Activated naive CD8-positive, alpha-beta T cell treated with anti-CD3 and anti-CD28 coated beads, Interleukin-2, amount 10 ng/mL, durations not matched to agents 7 days and 5 days (primary cell): ENCODE results near the gene ZDHHC11. TPM values are rescaled to one million over a fixed set of nuclear protein-coding genes. Genes with fewer than 3 reads are reported as not detected.
"Not testable (repeated sequence)": the region's sequence is repeated elsewhere in the genome, so short reads cannot be mapped to it uniquely, and the experiment has no call there.

Source experiments
- ATAC-seq: fragments of 150-1000 bp; cut with Tn5 transposase; one replicate; pipeline ENCODE4 v1.10.0; 2021; ENCODE audit warnings: low read depth, moderate library complexity
- POLR2A ChIA-PET: fragments of 350-600 bp; sonication (Branson Sonifier 250); formaldehyde crosslinking; loops from one replicate; lab custom pipeline; 2021; ENCODE audit warnings: antibody characterized with exemption; lab: Charles Lee
- DNase-seq: peaks from one replicate; pipeline ENCODE4 v3.0.0; 2021
- H3K27ac Mint-ChIP-seq: one replicate; pipeline ENCODE4 v1.8.0; 2022; ENCODE audit warnings: mild to moderate bottlenecking, mixed read lengths
- H3K27me3 Mint-ChIP-seq: one replicate; pipeline ENCODE4 v1.8.0; 2022; ENCODE audit warnings: mild to moderate bottlenecking, moderate library complexity, mixed read lengths
- H3K36me3 Mint-ChIP-seq: one replicate; pipeline ENCODE4 v1.8.0; 2021; ENCODE audit warnings: mild to moderate bottlenecking, mixed read lengths
- H3K4me1 Mint-ChIP-seq: one replicate; pipeline ENCODE4 v1.8.0; 2021; ENCODE audit warnings: mixed read lengths
- H3K4me3 Mint-ChIP-seq: one replicate; pipeline ENCODE4 v1.8.0; 2022; ENCODE audit warnings: mild to moderate bottlenecking, moderate library complexity, mixed read lengths
- H3K9me3 Mint-ChIP-seq: one replicate; pipeline ENCODE4 v1.8.0; 2021; ENCODE audit warnings: mixed read lengths
- total RNA-seq, 2 experiments: library from RNA; stranded (reverse); gene quantifications; one replicate each; pipeline ENCODE4 v1.2.3, GENCODE V29; 2021

Gene ZDHHC11
- total RNA-seq, 2 experiments from 2014 or later: 10.2 to 12.8 TPM

DNA sequence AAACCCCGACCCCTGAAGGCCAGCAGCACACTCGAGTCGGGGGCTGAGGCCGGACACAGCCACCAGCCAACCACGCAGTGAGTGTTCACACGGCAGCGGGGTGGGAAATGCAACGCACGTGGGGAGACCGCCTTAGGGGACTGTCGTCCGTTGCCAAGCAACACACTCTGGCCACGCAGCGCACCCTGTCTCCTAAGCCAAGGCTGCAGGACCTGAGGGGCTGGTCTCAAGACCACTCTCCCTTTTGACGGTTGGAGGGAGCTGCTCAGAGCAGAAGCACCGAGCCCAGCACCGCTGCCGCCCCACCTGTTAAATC lies 34.3 kb upstream of the ZDHHC11 start:
- Mint-ChIP-seq H3K4me3 (no peak overlapping the region), H3K9me3 (peaks cover 13% of the 10 kb centered on the region), H3K36me3 (peaks cover 77% of the 10 kb centered on the region), H3K4me1 (peaks cover 19% of the 10 kb centered on the region), H3K27me3 (peaks cover 1% of the 10 kb centered on the region), H3K27ac (no peak overlapping the region)
- POLR2A ChIA-PET: no interaction called here
- no peak for ATAC-seq
- no peak for DNase-seq

DNA sequence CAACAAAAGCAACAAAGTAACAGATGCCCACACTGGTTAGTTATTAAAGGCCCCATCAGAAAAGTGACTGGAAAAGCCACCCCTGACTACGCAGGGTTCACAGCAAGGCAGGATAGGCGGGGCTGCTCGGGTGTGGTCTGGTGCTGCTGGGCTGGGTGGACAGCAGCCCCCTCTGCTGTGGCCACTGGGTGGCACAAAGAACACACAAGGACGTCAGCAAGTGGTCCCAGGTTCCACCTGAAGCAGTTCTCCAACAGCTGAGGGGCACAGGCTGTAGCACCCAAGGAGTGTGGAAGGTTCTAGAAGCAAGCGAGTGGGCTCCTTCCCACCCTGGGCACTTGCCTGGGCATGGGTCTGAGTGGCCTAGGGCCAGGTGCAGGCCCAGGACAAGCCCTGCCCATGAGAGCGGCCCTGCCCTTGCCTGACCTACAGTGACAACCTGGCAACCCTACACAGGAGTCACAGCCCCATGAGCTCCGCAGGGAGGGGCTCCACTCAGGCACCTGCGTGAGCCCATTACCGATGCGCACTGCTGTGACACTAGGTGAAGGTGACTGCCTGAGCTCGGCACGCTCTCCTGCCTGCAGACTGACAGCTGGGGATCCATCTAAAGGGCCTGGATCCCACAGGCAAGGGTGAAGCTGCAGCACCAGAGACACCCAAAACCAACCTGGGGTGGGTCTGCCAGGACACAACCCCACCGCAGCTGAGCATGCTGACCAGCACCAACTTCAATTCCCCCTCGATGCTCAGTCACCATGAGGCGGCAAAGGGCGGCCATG lies 33.8 kb upstream of the ZDHHC11 start:
- ATAC-seq (no peak), DNase-seq (no peak)
- Mint-ChIP-seq H3K36me3 (peaks cover 72% of the 10 kb centered on the region), H3K27me3 (peaks cover 1% of the 10 kb centered on the region), H3K27ac (no peak overlapping the region), H3K4me3 (no peak overlapping the region), H3K9me3 (peaks cover 13% of the 10 kb centered on the region), H3K4me1 (peaks cover 19% of the 10 kb centered on the region)
- POLR2A ChIA-PET: interaction anchor here (1.5 kb wide), 1 partner anchor 8 kb away, joined by 3 read pairs; the partner anchor contains the start of genes BRD9 and TRIP13

DNA sequence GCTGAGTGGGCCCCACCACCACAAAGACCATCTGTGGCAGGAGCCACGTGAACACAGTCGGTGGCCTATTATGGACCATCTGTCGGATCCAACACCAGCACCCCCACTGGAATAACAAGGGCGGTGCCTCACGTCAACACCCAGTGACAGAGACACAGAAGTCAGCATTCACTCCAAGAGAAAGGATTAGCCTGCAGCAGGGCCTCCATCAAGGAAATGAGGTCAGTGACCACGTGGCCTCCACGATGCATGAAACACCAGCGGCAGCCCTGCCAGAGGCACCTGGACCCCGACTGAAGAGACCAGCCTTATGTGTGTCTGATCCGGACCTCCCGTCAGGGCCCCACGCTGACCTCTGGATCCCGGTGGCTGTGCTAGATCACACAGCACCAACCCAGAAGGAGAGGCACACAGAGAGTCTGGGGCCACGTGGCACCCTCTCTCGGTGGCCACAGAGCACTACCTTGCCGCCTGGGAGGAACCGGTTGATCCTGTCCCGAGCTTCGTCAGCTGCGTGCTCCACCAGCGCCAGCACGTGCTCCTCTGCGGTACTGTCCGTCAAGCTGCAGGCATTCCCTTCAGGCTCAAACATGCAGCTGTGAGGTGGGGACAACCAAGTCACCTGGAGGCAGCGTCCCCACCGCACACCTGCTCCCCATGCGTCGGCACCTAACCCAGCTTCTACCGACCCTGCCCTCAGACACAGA lies 32.8 kb upstream of the ZDHHC11 start:
- Mint-ChIP-seq H3K27ac (peak overlapping the region; percentile 76), H3K4me3 (no peak overlapping the region), H3K9me3 (peaks cover 13% of the 10 kb centered on the region), H3K4me1 (peaks cover 19% of the 10 kb centered on the region), H3K27me3 (peaks cover 1% of the 10 kb centered on the region), H3K36me3 (peaks cover 71% of the 10 kb centered on the region)
- POLR2A ChIA-PET: interaction anchor here (1.5 kb wide), 1 partner anchor 9 kb away, joined by 3 read pairs; the partner anchor contains the start of genes BRD9 and TRIP13
- no peak for DNase-seq
- no peak for ATAC-seq

DNA sequence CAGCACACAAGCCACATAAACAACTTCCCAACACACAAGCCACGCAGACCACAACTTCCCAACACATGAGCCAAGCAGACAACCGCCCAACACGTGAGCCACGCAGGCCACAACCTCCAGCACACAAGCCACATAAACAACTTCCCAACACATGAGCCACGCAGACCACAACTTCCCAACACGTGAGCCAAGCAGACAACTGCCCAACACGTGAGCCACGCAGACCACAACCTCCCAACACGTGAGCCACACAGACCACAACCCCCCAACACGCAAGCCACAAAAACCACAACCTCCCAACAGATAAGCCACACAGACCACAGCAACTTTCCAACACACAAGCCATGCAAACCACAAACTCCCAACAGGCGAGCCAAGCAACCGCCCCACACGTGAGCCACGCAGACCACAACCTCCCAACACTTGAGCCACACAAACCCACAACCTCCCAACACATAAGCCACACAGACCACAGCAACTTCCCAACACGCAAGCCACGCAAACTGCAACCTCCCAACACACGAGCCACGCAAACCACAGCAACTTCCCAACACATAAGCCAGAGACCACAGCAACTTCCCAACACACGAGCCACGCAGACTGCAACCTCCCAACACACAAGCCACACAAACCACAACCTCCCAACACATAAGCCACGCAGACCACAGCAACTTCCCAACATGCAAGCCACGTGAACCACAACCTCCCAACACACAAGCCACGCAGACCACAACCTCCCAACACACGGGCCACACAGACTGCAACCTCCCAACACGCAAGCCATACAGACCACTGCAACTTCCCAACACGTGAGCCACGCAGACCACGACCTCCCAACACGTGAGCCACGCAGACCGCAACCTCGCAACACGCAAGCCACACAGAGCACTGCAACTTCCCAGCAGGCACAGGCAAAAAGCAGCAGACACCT lies 31.7 kb upstream of the ZDHHC11 start:
- Mint-ChIP-seq H3K9me3 (peaks cover 13% of the 10 kb centered on the region), H3K4me3 (peak overlapping the region; percentile 47), H3K27me3 (peaks cover 1% of the 10 kb centered on the region), H3K27ac (peak overlapping the region; percentile 76), H3K4me1 (peaks cover 16% of the 10 kb centered on the region), H3K36me3 (peaks cover 65% of the 10 kb centered on the region)
- no peak for ATAC-seq
- DNase-seq: peak; percentile 34
- POLR2A ChIA-PET: interaction anchor here (1.5 kb wide), 1 partner anchor 10 kb away, joined by 3 read pairs; the partner anchor contains the start of genes BRD9 and TRIP13

DNA sequence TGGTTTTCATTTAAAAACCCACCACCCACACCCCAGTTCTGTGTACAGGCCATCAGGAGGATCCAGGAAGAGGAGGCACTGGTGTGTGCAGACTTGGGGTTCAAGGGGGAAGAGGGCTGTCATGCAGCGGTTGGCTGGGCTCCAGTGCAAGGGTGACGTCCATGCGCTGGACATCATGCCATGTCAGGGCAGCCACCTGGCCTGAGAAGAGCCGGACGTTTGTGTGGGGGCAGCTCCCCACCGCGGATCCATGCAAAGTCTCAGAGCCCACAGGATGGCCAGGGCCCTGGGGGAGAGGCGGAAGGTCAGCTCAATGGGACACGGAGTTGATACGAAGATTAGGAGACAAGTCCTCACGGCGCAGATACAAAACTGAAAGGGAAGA lies 30.8 kb upstream of the ZDHHC11 start:
- ATAC-seq (no peak), DNase-seq (no peak)
- Mint-ChIP-seq H3K27ac (no peak overlapping the region), H3K9me3 (peaks cover 13% of the 10 kb centered on the region), H3K27me3 (peaks cover 1% of the 10 kb centered on the region), H3K4me1 (peaks cover 16% of the 10 kb centered on the region), H3K36me3 (peaks cover 58% of the 10 kb centered on the region), H3K4me3 (no peak overlapping the region)
- POLR2A ChIA-PET: no interaction called here

DNA sequence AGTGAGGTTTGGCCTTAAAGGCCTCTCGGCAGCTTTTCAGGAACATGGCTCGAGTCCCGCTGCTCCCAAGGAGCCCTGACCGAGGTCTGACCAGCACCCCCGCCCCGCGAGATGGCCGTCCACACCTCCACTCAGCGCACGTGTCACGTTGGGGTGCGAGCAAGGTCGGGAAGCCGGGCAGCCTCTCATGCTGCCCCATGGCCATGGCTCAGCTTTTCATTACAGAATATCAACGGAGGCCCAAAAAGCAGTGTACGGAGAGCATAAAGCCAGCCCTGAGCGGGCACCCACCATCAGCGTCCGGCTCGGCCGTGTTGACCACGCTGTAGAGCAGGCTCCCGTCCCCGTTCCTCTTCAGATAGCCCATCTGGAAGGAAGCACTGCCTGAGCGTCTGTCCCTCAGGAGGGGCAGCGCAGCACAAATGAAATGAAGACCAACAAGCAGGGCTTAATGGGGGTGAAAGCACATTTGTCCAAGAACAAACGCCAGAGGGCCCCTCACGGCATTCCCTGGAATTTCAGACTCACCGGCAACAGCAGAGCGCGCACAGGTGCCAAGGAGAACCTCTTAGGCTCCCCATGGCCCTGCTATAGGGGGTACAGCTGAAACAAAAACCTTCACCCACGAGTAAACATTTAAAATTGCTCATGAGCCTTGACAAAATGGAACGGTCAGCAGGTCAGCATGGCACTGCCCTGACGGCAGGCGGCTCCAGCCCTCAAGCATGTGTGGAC lies 30.2 kb upstream of the ZDHHC11 start:
- Mint-ChIP-seq H3K27ac (no peak overlapping the region), H3K4me3 (no peak overlapping the region), H3K4me1 (peaks cover 16% of the 10 kb centered on the region), H3K27me3 (peaks cover 1% of the 10 kb centered on the region), H3K36me3 (peaks cover 53% of the 10 kb centered on the region), H3K9me3 (peaks cover 13% of the 10 kb centered on the region)
- no peak for DNase-seq
- no peak for ATAC-seq
- POLR2A ChIA-PET: no interaction called here

DNA sequence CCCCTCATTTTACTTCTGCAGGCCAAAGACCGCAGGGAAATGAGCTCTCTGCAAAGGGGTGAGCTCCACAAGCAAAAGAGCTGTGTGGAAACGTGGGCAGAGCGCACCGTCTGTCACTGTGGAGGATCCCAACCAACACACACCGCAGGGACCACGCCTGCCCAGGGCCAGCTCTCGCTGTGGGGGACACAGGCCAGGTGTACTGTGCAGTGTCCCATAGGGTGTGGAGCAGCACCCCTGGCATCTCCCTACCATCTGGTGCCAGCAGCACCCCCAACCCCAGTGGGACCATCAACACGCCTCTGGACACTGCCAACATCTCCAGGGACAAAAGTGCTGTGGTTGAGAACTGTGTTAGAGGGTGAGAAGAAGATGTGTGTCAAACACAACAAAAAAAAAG lies 27.9 kb upstream of the ZDHHC11 start:
- Mint-ChIP-seq H3K36me3 (peaks cover 40% of the 10 kb centered on the region), H3K4me1 (peaks cover 18% of the 10 kb centered on the region), H3K9me3 (peaks cover 13% of the 10 kb centered on the region)
- H3K27me3 Mint-ChIP-seq, ATAC-seq, H3K27ac Mint-ChIP-seq, POLR2A ChIA-PET, H3K4me3 Mint-ChIP-seq, DNase-seq: not testable (repeated sequence)

DNA sequence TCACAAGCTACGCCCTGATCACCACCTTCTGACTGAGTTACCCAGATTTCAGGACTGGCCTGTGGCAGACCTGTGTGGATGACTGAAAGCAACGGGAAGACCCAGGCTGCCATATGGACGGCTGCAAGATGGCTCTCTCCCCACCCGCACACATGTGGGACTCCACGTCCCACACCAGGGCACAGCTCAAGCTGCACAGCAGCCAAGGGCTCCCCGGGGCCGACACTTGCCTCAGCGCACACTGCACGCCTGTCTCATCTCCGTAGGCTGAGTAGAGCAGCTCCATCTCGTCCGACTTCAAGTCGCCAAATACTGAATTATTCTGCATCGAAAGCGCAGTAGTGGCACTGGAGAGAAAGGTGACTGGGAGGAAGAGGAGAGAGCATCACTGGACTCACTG lies 27.3 kb upstream of the ZDHHC11 start:
- POLR2A ChIA-PET: no interaction called here
- DNase-seq (no peak), ATAC-seq (no peak)
- H3K4me3 Mint-ChIP-seq: no peak overlapping the region
- peaks cover 11% of the 10 kb centered on the region for H3K9me3 Mint-ChIP-seq
- peaks cover 1% of the 10 kb centered on the region for H3K27me3 Mint-ChIP-seq
- no peak overlapping the region for H3K27ac Mint-ChIP-seq
- H3K36me3 Mint-ChIP-seq: peaks cover 35% of the 10 kb centered on the region
- peaks cover 18% of the 10 kb centered on the region for H3K4me1 Mint-ChIP-seq

DNA sequence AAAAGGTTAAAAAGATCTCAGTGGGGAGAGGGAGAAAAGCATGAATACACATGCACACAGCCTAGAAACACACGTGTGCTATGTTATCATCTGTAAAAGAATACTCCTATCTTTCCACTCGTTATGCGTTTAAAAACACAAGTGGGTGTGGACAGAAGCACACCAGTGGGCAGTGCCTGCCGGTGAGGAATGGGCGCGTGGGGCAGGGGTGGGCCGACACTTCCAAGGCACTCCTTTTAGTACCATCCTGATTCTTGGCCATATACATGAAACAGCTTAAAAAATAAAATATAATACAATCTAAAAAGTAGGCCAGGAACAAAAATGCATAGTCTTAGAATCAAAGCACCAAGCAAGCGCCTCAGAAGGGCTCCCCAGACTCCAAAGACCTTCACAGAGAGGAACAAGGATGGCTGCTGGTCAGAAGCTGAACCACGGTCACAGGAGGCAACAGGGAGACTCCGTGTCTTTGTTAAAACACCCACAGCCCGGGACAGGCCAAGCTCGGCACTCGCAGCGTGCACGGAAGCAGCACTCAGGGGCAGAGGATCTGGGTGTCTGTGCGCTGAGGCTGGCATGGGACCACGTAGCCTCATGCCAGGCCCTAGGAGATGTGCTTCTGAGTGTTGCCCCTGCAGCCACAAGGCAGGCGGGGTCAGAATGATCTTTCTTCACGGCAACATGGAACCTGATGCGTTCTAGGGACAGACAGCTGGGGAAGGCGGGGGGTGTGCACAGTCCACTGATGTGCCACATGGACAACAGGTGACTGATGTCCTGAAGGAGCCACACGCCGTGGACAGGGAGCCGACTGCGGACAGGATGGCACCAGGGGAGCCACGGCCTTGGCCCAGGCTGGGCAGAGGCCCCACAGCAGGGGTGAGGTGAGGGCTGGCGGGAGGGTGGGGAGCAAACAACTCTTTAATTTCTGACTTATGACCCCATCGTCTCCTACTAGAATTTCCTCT lies 25.9 kb upstream of the ZDHHC11 start:
- no peaks in the 10 kb centered on the region for H3K9me3 Mint-ChIP-seq
- POLR2A ChIA-PET: no interaction called here
- no peaks in the 10 kb centered on the region for H3K27me3 Mint-ChIP-seq
- H3K36me3 Mint-ChIP-seq: peaks cover 21% of the 10 kb centered on the region
- H3K27ac Mint-ChIP-seq: no peak overlapping the region
- peaks cover 4% of the 10 kb centered on the region for H3K4me1 Mint-ChIP-seq
- H3K4me3 Mint-ChIP-seq: no peak overlapping the region
- DNase-seq: no peak
- ATAC-seq: no peak

DNA sequence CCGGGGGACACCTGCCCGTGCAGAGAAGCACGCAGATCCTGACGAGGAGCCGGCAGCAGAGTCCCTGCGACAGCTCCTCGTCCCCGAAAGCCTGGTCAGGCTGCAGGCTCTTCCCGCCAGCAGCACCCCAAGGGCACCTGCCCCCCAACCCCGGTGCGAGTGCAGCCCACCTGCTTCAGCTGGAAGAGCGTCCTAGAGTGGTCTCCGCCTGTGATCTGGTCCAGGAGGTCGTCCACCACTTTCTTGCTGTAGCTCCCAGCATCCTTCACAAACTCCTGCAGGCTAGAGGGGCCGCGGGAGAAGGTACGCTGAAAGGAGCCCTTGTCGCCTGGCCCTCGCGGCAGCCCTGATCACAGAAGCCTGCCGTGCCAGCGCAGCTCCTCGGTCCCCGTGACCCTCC lies 25.1 kb upstream of the ZDHHC11 start:
- H3K27ac Mint-ChIP-seq: no peak overlapping the region
- no peaks in the 10 kb centered on the region for H3K27me3 Mint-ChIP-seq
- ATAC-seq: no peak
- POLR2A ChIA-PET: no interaction called here
- H3K4me3 Mint-ChIP-seq: no peak overlapping the region
- peaks cover 16% of the 10 kb centered on the region for H3K36me3 Mint-ChIP-seq
- peaks cover 3% of the 10 kb centered on the region for H3K4me1 Mint-ChIP-seq
- no peaks in the 10 kb centered on the region for H3K9me3 Mint-ChIP-seq
- DNase-seq: no peak

DNA sequence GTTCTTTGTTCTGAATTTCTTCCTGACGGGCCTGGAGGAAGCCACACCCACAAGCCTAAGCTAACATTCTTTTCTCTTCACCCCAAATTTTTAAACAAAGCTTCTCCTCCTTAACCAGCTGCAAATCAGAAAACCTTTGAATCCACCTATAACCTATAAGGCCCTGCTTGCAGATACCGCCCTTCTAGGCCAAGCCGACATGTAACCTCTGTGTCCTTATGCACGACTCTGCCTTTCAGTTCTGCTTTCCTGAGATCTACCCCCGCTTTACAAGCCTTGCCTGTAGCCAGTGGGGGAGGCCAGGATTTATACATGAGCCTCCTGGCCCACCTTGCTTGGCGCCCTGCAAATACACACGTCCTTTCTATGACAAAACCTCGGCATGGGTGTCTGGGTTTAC lies 22.5 kb upstream of the ZDHHC11 start:
- Mint-ChIP-seq H3K4me1 (peaks cover 3% of the 10 kb centered on the region), H3K4me3 (no peak overlapping the region), H3K36me3 (peaks cover 18% of the 10 kb centered on the region), H3K27ac (no peak overlapping the region), H3K9me3 (no peaks in the 10 kb centered on the region), H3K27me3 (no peaks in the 10 kb centered on the region)
- POLR2A ChIA-PET: no interaction called here
- DNase-seq (no peak), ATAC-seq (no peak)

DNA sequence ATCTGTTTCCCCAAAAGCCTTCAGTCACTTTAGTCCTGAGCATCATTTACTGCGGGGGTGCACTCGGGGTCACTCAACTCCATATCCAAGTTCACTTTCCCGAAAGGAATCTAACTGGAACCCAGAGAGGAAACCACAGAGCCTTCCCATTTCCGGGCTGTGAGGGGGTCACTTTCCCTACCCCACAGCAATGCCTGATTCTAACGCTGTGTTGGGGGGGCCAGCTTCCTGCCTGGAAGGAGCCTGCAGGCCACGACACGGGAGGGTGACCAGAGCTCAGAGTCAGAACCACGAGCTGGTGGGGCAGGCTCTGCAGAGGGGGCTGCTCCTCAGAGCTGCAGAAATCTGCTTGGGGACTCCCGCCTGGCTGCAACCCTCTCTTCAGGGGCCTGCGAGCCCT lies 21.5 kb upstream of the ZDHHC11 start:
- Mint-ChIP-seq H3K4me3 (no peak overlapping the region), H3K36me3 (peaks cover 24% of the 10 kb centered on the region), H3K27me3 (no peaks in the 10 kb centered on the region), H3K4me1 (peaks cover 3% of the 10 kb centered on the region), H3K27ac (no peak overlapping the region), H3K9me3 (no peaks in the 10 kb centered on the region)
- ATAC-seq (no peak), DNase-seq (no peak)
- POLR2A ChIA-PET: no interaction called here
